Measurements from ENCODE around the gene EMC9. TPM values are rescaled to one million over a fixed set of nuclear protein-coding genes. Genes with fewer than 3 reads are reported as not detected.

EMC9 gene, protein sequence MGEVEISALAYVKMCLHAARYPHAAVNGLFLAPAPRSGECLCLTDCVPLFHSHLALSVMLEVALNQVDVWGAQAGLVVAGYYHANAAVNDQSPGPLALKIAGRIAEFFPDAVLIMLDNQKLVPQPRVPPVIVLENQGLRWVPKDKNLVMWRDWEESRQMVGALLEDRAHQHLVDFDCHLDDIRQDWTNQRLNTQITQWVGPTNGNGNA
- total RNA-seq, result 22.3 and 37.2 TPM in 2 replicates

GRCh38 chr14:24141097-24141880, at the start of gene EMC9:
Gene EMC9, minus strand, starts transcription at chr14:24141591. Its CDS starts 287 bp downstream, at chr14:24141304.

GRCh38 chr14:24188251-24189058, 47.1 kb upstream of the EMC9 start, which contains the start of gene IPO4:
Gene IPO4, minus strand, starts transcription at chr14:24188816. Its CDS starts 29 bp downstream, at chr14:24188787.

GRCh38 chr14:24171422-24172260, 30.2 kb upstream of the EMC9 start, which contains the start of gene REC8:
Gene REC8, plus strand, starts transcription at chr14:24172080. Its CDS starts 473 bp downstream, at chr14:24172553.

DNA sequence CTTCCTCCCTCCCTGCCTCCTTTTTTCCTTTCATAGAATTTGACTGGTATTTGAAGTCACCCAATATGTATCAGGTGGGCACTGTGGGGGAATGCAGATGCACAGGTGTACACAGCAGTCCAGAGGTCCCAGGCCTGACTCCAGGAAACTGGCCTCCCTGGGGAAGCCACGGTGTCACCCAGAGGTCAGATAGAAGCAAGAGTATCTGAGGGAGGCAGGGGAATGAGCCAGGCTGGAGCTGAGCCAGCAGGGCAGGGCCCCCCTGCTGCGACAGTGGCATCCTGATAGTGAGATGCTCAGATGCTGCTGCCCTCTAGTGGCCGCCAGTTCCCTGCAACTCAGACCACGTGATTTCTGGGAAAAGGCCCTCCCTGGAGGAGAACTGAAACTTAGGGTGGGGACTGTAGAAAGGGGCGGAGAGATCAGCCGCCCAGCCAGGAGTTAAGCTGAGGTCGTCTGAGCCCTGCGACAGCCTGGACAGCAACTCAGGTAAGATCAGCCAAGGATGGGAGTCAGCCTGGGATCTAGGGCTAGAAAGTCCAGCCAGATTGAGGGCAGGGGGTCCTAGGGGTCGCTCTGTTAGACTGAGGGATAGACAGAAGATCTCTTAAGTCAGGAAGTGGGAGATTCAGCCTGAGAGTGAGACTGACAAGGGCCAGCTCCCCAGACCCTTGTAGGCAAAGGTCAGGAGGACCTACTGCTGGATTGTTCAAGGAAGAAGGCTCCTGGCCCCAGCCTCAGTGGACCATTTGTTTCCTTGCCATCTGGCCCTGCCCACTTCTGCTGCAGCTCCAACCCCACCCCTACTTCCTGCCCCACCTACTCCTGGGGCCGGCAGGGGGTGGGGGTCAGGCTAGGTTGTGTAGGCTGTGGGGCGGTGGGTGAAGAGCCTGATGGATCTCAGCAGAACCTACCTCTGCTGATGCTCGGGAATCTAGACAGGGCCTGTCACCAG, 19.7 kb upstream of the EMC9 start, which contains the start of gene IRF9:
Gene IRF9, plus strand, starts transcription at position 416 of the 955 bp plus-strand sequence. CDS start 880 bp downstream, outside the sequence.

GRCh38 chr14:24146978-24147760, 5.8 kb upstream of the EMC9 start, which contains the start of gene RNF31:
Gene RNF31, plus strand, starts transcription at chr14:24147498. Its CDS starts 201 bp downstream, at chr14:24147699.

DNA sequence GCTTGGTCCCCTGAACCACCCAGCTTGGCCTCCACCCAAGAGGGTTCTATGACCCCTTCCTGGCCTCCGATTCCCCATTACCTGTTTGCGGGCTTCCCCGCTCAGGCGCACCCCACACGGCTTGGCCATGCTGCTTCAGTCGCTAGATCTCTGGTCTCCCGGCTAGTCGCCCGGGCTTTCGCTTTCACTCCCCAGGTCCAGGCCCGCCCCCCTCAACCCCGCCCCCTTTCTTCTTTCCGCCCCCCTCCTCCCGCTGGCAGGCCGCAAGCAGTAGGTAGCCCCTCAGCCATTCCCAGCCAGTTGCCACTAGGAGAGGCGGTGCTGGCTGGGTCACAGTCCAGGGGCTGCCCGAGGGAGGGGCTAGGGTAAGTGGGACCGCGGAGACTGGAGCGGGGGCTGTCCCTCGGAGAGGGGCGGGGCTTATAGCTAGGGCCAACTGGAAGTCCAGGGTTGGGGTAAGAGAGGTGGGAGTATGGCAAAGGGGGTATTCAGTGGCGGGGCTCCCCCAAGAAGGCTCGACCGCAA, 5.1 kb upstream of the EMC9 start, which contains the start of gene PSME2:
Gene PSME2, minus strand, starts transcription at position 158 of the 525 bp plus-strand sequence. Its CDS starts 29 bp downstream, at position 129.

DNA sequence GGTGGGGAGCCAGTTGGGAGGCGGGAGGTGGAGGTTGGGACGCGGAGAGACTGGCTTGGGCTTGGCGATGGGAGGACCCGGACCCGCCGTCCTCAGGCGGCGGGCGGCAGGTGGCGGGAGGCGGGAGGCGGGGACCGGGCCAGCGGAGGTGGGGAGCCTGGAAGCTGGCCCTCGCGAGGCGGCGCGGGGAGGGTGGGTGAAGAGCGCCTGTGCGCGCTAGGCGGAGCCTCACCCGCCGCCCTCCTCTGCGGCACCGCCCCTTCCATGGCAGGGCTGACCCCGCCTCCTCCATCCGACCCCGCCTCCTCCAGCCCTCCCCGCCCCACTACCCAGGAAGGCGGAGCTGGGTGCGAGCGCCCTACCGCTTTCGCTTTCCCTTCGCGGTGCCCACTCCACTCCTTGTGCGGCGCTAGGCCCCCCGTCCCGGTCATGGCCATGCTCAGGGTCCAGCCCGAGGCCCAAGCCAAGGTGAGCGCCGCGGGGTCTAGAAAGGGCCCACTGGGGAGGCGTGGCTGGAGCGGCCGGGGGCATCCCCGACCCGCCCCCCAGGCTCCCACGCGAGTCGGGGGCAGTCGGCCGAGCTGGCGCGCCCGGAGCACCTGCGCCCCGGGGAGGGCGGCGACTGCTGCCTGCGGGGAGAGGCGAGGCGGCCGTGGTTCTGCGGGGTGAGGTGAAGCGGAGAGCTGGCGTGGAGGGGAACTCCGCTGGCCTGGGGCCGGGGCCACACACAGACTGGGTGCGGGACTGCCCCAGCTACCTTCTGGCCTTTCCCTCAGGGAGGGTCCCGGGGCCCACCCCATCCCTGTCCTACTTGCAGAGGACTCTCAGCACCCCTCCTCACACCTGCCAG, 5.3 kb downstream of the EMC9 start, which contains the start of gene PSME1:
Gene PSME1, plus strand, starts transcription at position 361 of the 850 bp plus-strand sequence. Its CDS starts 69 bp downstream, at position 430.

DNA sequence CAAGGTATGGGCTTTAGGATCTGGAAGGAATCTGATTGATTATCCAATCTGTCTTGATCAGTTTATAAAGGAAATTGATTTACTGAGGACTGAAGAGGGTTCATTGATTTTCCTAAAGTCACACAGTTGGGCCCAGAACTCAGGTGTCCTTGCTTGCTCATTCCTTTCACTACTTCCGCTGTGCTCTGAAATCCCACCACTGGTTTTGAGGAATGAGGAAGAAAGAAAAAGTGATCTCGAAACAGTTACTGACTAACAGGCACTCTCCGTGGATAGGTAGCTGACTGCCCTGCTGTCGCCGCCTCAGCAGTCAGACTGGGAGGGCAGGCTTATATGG, 11.0 kb downstream of the EMC9 start, which contains the start of gene FITM1:
Gene FITM1, plus strand, starts transcription at position 280 of the 337 bp plus-strand sequence. CDS start 905 bp downstream, outside the sequence.

DNA sequence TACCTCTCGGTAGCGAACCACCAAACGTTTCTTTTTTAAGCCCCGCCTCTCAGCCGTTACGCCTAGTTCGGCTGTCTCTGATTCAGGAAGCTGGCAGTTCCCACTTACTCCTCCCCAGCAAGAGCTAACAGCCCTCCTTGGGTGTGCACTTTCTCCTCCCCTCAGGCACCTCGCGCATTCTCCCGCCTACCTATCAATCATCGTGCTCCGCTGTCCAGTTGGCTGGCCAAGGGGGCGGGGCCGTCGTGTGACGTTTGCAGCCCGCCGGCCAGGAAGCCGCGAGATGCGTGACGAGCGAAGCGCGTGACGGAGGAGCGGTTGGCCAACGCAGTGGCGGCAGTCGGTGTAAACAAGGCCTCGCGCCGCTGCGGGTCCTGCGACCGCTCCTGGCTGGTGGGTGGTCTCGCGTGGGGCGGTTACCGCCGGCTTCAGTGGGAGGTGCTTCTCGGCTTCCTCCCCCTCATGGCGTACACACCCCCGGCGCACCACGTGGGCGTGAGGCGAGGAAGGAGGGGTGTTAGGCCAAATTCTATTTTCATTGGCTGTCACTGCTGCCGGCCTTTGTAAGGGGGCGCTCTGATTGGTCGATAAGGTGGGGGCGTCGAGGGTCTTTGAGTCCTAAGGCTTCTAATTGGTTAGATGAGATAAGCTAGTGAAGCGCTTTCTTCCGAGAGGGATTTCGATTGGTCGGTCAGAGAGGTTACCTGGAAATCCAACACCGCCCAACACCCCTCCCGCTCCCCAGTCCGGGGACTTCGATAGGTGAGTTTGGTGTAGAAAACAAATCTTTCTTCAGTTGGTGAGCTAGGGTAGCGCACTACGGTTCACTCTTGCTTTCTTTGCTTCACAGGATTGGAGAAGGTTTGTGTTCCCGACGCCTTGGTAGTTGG, 26.6 kb downstream of the EMC9 start, which contains the start of the genes DCAF11 and NRL:
Gene DCAF11, plus strand, starts transcription at position 246 of the 890 bp plus-strand sequence. CDS start 818 bp downstream, outside the sequence.
Gene NRL, minus strand, starts transcription at position 418 of the 890 bp plus-strand sequence. CDS start 32,101 bp downstream, outside the sequence.

DNA sequence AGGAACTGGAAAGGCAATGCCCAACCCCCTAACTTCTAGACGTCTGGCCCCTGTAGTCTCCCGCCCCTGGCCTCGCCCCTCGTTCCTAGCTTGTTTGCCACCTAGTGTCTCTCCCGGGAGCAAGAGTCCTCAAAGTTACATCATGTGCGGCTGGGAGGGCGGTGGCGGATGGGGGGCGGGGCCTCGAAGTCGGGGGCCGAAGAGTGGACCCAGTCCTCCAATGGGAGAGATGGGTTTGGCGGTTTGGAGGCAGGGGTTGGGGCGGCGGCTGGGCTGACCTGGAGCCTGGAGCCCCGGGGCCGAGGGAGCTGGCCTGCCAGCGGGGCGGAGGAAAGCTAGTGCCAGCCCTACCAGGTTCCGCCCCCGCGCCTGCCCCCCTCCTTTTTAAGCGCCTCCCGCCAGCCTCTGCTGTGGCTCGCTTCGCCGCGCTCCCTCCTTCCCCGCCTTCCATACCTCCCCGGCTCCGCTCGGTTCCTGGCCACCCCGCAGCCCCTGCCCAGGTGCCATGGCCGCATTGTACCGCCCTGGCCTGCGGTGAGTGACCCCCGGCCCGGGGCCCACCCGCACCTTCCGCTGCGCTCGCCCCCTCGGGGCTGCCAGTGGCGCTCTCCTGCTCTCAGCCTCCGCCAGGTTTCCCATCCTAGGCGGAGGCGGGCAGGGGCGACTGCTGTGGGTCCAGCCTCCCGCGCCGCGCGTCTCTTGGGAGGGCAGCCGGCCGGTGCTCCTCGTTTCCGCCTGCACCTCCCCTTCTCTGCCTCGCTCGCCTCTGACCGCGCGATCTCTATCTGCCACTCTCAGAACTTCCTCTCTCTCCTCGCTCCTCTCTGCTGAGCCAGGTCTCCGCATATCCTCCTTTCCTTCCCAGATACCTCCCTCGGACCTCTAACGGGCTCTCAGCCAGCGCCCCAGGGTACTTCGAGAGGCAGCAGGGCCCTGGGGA, 47.2 kb downstream of the EMC9 start, which contains the start of gene PCK2:
Gene PCK2, plus strand, starts transcription at position 411 of the 940 bp plus-strand sequence. Its CDS starts 95 bp downstream, at position 506.

Other genes with a start within 250 kb of the EMC9 start
- gene DHRS4, start 187.8 kb downstream of the EMC9 start, total RNA-seq, result 41.8 and 51.1 TPM in 2 replicates
- gene DHRS4L2, start 152.7 kb downstream of the EMC9 start, total RNA-seq, result 15.7 and 18.7 TPM in 2 replicates
- 0.08 TPM in 1 of 2 replicates, not detected in the other for gene CARMIL3, start 89.6 kb downstream of the EMC9 start, total RNA-seq
- gene CPNE6, start 70.0 kb downstream of the EMC9 start, total RNA-seq, result not detected in 2 replicates
- 40.7 and 91.5 TPM in 2 replicates for gene PCK2, start 47.3 kb downstream of the EMC9 start, total RNA-seq
- 46.7 and 48.0 TPM in 2 replicates for gene DCAF11, start 26.8 kb downstream of the EMC9 start, total RNA-seq
- 1.2 and 2.2 TPM in 2 replicates for gene NRL, start 26.6 kb downstream of the EMC9 start, total RNA-seq
- not detected in 2 replicates for gene FITM1, start 10.9 kb downstream of the EMC9 start, total RNA-seq
- gene PSME1, start 5.4 kb downstream of the EMC9 start, total RNA-seq, result 167 and 202 TPM in 2 replicates
- 109 and 116 TPM in 2 replicates for gene PSME2, start 5.0 kb upstream of the EMC9 start, total RNA-seq
- 24.4 and 30.7 TPM in 2 replicates for gene RNF31, start 5.9 kb upstream of the EMC9 start, total RNA-seq
- gene IRF9, start 19.7 kb upstream of the EMC9 start, total RNA-seq, result 22.3 and 67.3 TPM in 2 replicates
- 6.1 and 6.7 TPM in 2 replicates for gene REC8, start 30.5 kb upstream of the EMC9 start, total RNA-seq
- 42.4 and 82.5 TPM in 2 replicates for gene IPO4, start 47.2 kb upstream of the EMC9 start, total RNA-seq
- gene TM9SF1, start 53.9 kb upstream of the EMC9 start, total RNA-seq, result 45.7 and 48.7 TPM in 2 replicates
- 0.87 TPM in 1 of 2 replicates, not detected in the other for gene TSSK4, start 64.1 kb upstream of the EMC9 start, total RNA-seq
- gene CHMP4A, start 71.9 kb upstream of the EMC9 start, total RNA-seq, result 50.4 and 54.0 TPM in 2 replicates
- gene MDP1, start 74.5 kb upstream of the EMC9 start, total RNA-seq, result 11.4 and 18.3 TPM in 2 replicates
- 249 and 288 TPM in 2 replicates for gene NEDD8, start 90.8 kb upstream of the EMC9 start, total RNA-seq
- gene GMPR2, start 91.3 kb upstream of the EMC9 start, total RNA-seq, result 72.9 and 86.9 TPM in 2 replicates
- 63.4 and 72.7 TPM in 2 replicates for gene TINF2, start 101.0 kb upstream of the EMC9 start, total RNA-seq
- 10.5 and 19.3 TPM in 2 replicates for gene TGM1, start 121.6 kb upstream of the EMC9 start, total RNA-seq
- 51.2 and 83.1 TPM in 2 replicates for gene RABGGTA, start 130.0 kb upstream of the EMC9 start, total RNA-seq
- 39.3 and 76.7 TPM in 2 replicates for gene DHRS1, start 158.2 kb upstream of the EMC9 start, total RNA-seq
- gene NOP9, start 158.3 kb upstream of the EMC9 start, total RNA-seq, result 13.9 and 18.4 TPM in 2 replicates
- gene CIDEB, start 166.4 kb upstream of the EMC9 start, total RNA-seq, result 3.2 and 4.1 TPM in 2 replicates
- 37.0 and 42.9 TPM in 2 replicates for gene LTB4R2, start 168.5 kb upstream of the EMC9 start, total RNA-seq
- 14.0 and 20.1 TPM in 2 replicates for gene LTB4R, start 169.9 kb upstream of the EMC9 start, total RNA-seq
- gene ADCY4, start 193.5 kb upstream of the EMC9 start, total RNA-seq, result 0.23 and 0.34 TPM in 2 replicates
- gene RIPK3, start 198.4 kb upstream of the EMC9 start, total RNA-seq, result 5.4 and 8.0 TPM in 2 replicates
- 2.9 and 7.1 TPM in 2 replicates for gene NFATC4, start 226.6 kb upstream of the EMC9 start, total RNA-seq